NCI-H187 (cell line): ENCODE results near the gene S100G.

Source experiments
- DNase-seq, 2 experiments: peaks; one replicate each; lab custom pipeline; 2025; lab: John Stamatoyannopoulos, UW

Gene S100G

GRCh38 chrX:16646366-16647138 is 3.4 kb upstream of the S100G start:
- DNase-seq, result no peak

GRCh38 chrX:16651391-16652024 is 1.6 kb downstream of the S100G start:
- DNase-seq, result no peak

GRCh38 chrX:16653424-16653823 is 3.5 kb downstream of the S100G start:
- DNase-seq, result no peak

GRCh38 chrX:16654093-16654492 is 4.1 kb downstream of the S100G start:
- no peak for DNase-seq

- no peak for DNase-seq
Observed at GRCh38 chrX:16658284-16658683, 8.3 kb downstream of the S100G start.

- DNase-seq, result no peak
Observed at GRCh38 chrX:16659321-16659720, 9.4 kb downstream of the S100G start.

- DNase-seq, result no peak
Observed at GRCh38 chrX:16661495-16661894, 11.5 kb downstream of the S100G start.

GRCh38 chrX:16662402-16662801 is 12.4 kb downstream of the S100G start:
- no peak for DNase-seq

- no peak for DNase-seq
Observed at GRCh38 chrX:16664074-16664473, 14.1 kb downstream of the S100G start.

GRCh38 chrX:16664626-16665025 is 14.7 kb downstream of the S100G start:
- no peak for DNase-seq

GRCh38 chrX:16665089-16665488 is 15.1 kb downstream of the S100G start:
- no peak for DNase-seq

GRCh38 chrX:16666541-16666940 is 16.6 kb downstream of the S100G start:
- no peak for DNase-seq

- DNase-seq, result no peak
Observed at GRCh38 chrX:16671005-16671404, 21.0 kb downstream of the S100G start.

- DNase-seq, result no peak
Observed at GRCh38 chrX:16678689-16679088, 28.7 kb downstream of the S100G start.

- no peak for DNase-seq
Observed at GRCh38 chrX:16683007-16683664, 33.2 kb downstream of the S100G start.

GRCh38 chrX:16687514-16687913 is 37.6 kb downstream of the S100G start:
- no peak for DNase-seq

- no peak for DNase-seq
Observed at GRCh38 chrX:16695079-16695676, 45.2 kb downstream of the S100G start.

- no peak for DNase-seq
Observed at GRCh38 chrX:16696956-16697355, 47.0 kb downstream of the S100G start.

GRCh38 chrX:16699389-16699788 is 49.4 kb downstream of the S100G start:
- no peak for DNase-seq

- no peak for DNase-seq
Observed at GRCh38 chrX:16700734-16701133, 50.8 kb downstream of the S100G start.

- no peak for DNase-seq
Observed at GRCh38 chrX:16702700-16703599, 53.0 kb downstream of the S100G start.
